WTC11 (cell line): ENCODE measurements around the gene HIGD1B. TPM values are rescaled to one million over a fixed set of nuclear protein-coding genes. Genes with fewer than 3 reads are reported as not detected.

Experiments
- ATAC-seq: fragments of 200-7000 bp; cut with Tn5 transposase; 2 replicates; pipeline ENCODE4 v1.10.0; 2021; ENCODE audit warnings: mild to moderate bottlenecking, moderate library complexity
- CTCF ChIA-PET: fragments of 300-600 bp; sonication (Branson Sonifier 250); formaldehyde crosslinking; loops from one replicate; lab custom pipeline; 2021; ENCODE audit warnings: antibody characterized with exemption; lab: Charles Lee
- POLR2A ChIA-PET: fragments of 350-600 bp; sonication (Branson Sonifier 250); formaldehyde crosslinking; loops from one replicate; lab custom pipeline; 2021; ENCODE audit warnings: antibody characterized with exemption; lab: Charles Lee
- DNase-seq: peaks from one replicate; pipeline ENCODE4 v3.0.0; 2021; ENCODE audit warnings: low spot score
- H3K27ac Mint-ChIP-seq: 2 replicates; pipeline ENCODE4 v1.8.0; 2021; ENCODE audit warnings: mixed read lengths
- H3K27me3 Mint-ChIP-seq: 2 replicates; pipeline ENCODE4 v1.8.0; 2021; ENCODE audit warnings: low read depth, mild to moderate bottlenecking, moderate library complexity, mixed read lengths
- H3K36me3 Mint-ChIP-seq: 2 replicates; pipeline ENCODE4 v1.8.0; 2021; ENCODE audit warnings: mixed read lengths
- H3K4me1 Mint-ChIP-seq: 2 replicates; pipeline ENCODE4 v1.8.0; 2022; ENCODE audit warnings: mixed read lengths
- H3K4me3 Mint-ChIP-seq: 2 replicates; pipeline ENCODE4 v1.8.0; 2021; ENCODE audit warnings: mild to moderate bottlenecking, moderate library complexity, mixed read lengths
- H3K9me3 Mint-ChIP-seq: 2 replicates; pipeline ENCODE4 v1.8.0; 2021; ENCODE audit warnings: mixed read lengths
- KAT7 ChIP-seq: sonication (generic); formaldehyde crosslinking; IDR thresholded peaks from 2 replicates; pipeline ENCODE4 v1.8.1; 2023; ENCODE audit warnings: missing genetic modification reagents, mild to moderate bottlenecking, borderline replicate concordance
- SMAD3 ChIP-seq: sonication (generic); formaldehyde crosslinking; IDR thresholded peaks from 2 replicates; pipeline ENCODE4 v1.8.0; 2022; ENCODE audit warnings: missing genetic modification reagents, mild to moderate bottlenecking, borderline replicate concordance
- TP53 ChIP-seq: sonication (generic); formaldehyde crosslinking; IDR thresholded peaks from 2 replicates; pipeline ENCODE4 v1.8.1; 2023; ENCODE audit warnings: mild to moderate bottlenecking, missing genetic modification reagents
- ZBTB21 ChIP-seq: sonication (generic); formaldehyde crosslinking; IDR thresholded peaks from 2 replicates; pipeline ENCODE4 v1.8.1; 2023; ENCODE audit warnings: mild to moderate bottlenecking, missing genetic modification reagents, borderline replicate concordance
- ZNF232 ChIP-seq: sonication (generic); formaldehyde crosslinking; IDR thresholded peaks from 2 replicates; pipeline ENCODE4 v1.8.0; 2022; ENCODE audit warnings: mild to moderate bottlenecking, missing genetic modification reagents
- ZNF263 ChIP-seq: sonication (generic); formaldehyde crosslinking; IDR thresholded peaks from 2 replicates; pipeline ENCODE4 v1.8.1; 2022; ENCODE audit warnings: low read depth, mild to moderate bottlenecking, moderate library complexity, missing genetic modification reagents
- total RNA-seq: library from RNA; stranded (reverse); gene quantifications from 3 replicates; pipeline ENCODE4 v1.2.3, GENCODE V29; 2021
- TF ChIP-seq, protein P1 (sequence below): fragments of 250-450 bp; sonication (Bioruptor Pico); IDR thresholded peaks from 2 replicates; pipeline ENCODE4 v1.9.0; 2021; ENCODE audit warnings: mild to moderate bottlenecking
- TF ChIP-seq, protein P2 (sequence below): sonication (generic); formaldehyde crosslinking; IDR thresholded peaks from 2 replicates; pipeline ENCODE4 v1.8.0; 2022; ENCODE audit warnings: mild to moderate bottlenecking, missing genetic modification reagents
- TF ChIP-seq, protein P3 (sequence below): sonication (generic); formaldehyde crosslinking; IDR thresholded peaks from 2 replicates; pipeline ENCODE4 v1.8.0; 2022; ENCODE audit warnings: mild to moderate bottlenecking, missing genetic modification reagents

HIGD1B gene
- total RNA-seq, 1 experiment from 2014 or later, result not detected

DNA sequence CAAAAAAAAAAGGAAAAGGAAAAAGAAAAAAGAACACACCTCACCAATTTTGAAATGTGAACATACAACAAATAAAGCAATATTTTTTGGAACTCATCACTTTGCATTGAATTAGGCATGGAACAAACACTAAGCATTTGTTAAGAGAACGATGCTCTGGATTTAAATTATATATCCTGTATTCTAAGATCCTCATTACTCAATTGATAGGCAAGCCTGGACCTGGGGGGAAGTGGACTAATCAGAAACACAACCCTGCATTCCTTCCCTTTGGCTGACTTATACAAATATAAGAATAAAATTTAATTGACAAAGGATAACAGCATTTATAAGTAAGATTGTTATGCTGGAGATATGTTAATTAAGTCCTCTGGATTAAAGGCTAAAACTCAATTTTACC, 19.8 kb upstream of the HIGD1B start (continued):
- TF ChIP-seq, protein P1, sequence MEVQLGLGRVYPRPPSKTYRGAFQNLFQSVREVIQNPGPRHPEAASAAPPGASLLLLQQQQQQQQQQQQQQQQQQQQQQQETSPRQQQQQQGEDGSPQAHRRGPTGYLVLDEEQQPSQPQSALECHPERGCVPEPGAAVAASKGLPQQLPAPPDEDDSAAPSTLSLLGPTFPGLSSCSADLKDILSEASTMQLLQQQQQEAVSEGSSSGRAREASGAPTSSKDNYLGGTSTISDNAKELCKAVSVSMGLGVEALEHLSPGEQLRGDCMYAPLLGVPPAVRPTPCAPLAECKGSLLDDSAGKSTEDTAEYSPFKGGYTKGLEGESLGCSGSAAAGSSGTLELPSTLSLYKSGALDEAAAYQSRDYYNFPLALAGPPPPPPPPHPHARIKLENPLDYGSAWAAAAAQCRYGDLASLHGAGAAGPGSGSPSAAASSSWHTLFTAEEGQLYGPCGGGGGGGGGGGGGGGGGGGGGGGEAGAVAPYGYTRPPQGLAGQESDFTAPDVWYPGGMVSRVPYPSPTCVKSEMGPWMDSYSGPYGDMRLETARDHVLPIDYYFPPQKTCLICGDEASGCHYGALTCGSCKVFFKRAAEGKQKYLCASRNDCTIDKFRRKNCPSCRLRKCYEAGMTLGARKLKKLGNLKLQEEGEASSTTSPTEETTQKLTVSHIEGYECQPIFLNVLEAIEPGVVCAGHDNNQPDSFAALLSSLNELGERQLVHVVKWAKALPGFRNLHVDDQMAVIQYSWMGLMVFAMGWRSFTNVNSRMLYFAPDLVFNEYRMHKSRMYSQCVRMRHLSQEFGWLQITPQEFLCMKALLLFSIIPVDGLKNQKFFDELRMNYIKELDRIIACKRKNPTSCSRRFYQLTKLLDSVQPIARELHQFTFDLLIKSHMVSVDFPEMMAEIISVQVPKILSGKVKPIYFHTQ, result no peak
- TF ChIP-seq, all 79 proteins: peak for 0

DNA sequence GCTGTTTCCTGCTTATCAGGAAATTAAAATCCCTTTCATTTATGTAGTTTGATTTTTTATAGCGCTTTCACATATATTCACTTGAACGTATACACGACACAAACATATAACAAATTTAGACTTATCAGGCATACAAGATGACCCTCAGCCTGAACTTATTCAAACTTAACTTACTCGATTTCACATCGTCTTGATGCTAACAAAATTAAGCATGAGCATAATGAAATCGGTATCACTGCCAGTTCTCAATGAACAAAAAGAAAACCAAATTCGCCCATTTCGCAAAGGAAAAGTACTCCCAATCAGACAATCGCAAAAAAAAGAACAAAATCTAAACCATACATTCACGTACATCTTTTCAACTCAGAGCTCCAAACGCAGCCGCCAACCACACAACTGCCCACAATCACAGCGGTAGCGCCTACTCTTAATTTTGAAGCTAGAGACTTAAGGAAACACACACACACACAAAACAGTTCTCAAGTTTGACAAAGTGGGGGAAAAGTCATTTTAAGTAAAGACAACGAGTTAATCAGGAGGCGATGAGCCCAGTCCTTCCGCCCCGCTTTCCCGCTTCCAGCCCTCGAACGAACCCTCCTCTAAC, 18.7 kb upstream of the HIGD1B start:
- no peaks in the 10 kb centered on the region for H3K27me3 Mint-ChIP-seq
- H3K4me1 Mint-ChIP-seq, result peaks cover 47% of the 10 kb centered on the region
- H3K4me3 Mint-ChIP-seq, result peak overlapping the region; percentile 93
- no peak for DNase-seq
- H3K36me3 Mint-ChIP-seq, result no peaks in the 10 kb centered on the region
- ATAC-seq, result no peak
- peak overlapping the region; percentile 58 for H3K27ac Mint-ChIP-seq
- no peak for TF ChIP-seq ZBTB21 (CRISPR knock-in tag)
- TF ChIP-seq, protein P2, sequence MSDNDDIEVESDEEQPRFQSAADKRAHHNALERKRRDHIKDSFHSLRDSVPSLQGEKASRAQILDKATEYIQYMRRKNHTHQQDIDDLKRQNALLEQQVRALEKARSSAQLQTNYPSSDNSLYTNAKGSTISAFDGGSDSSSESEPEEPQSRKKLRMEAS (CRISPR knock-in tag), result peak; percentile 36
- CTCF ChIA-PET, result interaction anchor here (1.0 to 1.3 kb wide), 3 partner anchors 50 to 53 kb away, joined by 3 to 9 read pairs (median 4); no protein-coding TSS in a partner anchor
- POLR2A ChIA-PET, result interaction anchor here (0.6 to 0.9 kb wide), 2 partner anchors 9 to 63 kb away, joined by 3 to 4 read pairs; no protein-coding TSS in a partner anchor
- no peaks in the 10 kb centered on the region for H3K9me3 Mint-ChIP-seq

DNA sequence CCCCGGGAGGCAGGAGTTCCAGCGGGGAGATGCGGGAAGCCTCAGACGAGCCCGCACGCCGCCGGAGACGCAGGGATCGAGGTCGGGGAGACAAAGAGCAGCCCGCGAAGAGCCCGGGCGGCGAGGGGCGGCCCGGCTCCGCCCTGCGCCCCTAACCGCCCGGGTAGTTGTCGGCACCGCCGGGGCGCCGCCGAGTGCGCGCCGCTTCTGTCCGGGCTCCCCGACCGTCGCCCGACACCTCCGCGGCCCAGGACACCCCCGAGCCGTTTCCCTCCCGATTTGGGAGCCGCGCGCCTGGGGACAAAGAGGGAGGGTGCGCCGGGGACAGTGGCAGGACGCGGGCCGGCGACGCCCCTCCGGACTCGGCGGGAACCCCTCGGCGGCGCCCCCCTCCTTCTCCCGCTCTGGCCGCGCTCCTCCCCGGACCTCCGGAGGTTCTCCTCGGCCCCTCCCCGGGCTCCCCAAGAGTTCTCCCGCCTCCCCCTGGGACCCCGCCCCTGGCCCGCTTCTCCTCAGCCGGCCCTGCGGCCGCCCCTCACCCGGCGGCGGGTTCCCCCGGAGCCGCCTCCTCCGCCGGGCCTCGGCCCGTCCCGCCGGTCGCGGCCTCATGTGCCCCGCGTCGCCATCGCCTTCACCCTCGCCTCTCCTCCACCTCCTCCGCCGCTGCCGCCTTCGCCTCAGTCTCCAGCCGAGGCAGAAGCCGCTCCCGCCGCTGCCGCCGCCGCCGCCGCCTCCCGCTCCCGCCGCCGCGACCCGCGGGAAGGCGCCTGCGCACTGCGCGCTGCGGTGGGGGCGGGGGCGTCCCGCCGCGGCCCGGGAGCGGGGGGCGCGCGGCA, 17.9 kb upstream of the HIGD1B start, which contains the start of gene GJC1:
Gene GJC1 (minus strand): TSS at position 765 of the 836 bp plus-strand sequence. CDS start 24,470 bp downstream, outside the sequence.
- Mint-ChIP-seq H3K36me3 (no peaks in the 10 kb centered on the region), H3K4me1 (peaks cover 47% of the 10 kb centered on the region), H3K4me3 (peak within 1 kb of the TSS; percentile 93), H3K9me3 (no peaks in the 10 kb centered on the region), H3K27me3 (peaks cover 2% of the 10 kb centered on the region), H3K27ac (peak within 1 kb of the TSS; percentile 96)
- 0 out of 2 replicates have a peak, but pooled peaks have one; percentile 6 for TF ChIP-seq TP53 (CRISPR knock-in tag)
- TF ChIP-seq, protein P3, sequence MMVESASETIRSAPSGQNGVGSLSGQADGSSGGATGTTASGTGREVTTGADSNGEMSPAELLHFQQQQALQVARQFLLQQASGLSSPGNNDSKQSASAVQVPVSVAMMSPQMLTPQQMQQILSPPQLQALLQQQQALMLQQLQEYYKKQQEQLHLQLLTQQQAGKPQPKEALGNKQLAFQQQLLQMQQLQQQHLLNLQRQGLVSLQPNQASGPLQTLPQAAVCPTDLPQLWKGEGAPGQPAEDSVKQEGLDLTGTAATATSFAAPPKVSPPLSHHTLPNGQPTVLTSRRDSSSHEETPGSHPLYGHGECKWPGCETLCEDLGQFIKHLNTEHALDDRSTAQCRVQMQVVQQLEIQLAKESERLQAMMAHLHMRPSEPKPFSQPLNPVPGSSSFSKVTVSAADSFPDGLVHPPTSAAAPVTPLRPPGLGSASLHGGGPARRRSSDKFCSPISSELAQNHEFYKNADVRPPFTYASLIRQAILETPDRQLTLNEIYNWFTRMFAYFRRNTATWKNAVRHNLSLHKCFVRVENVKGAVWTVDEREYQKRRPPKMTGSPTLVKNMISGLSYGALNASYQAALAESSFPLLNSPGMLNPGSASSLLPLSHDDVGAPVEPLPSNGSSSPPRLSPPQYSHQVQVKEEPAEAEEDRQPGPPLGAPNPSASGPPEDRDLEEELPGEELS (CRISPR knock-in tag), result no peak; the same call in 1 of the 2 replicates
- TF ChIP-seq ZNF232 (CRISPR knock-in tag), result 0 out of 2 replicates have a peak, but pooled peaks have one; percentile 36
- TF ChIP-seq SMAD3 (CRISPR knock-in tag), result 0 out of 2 replicates have a peak, but pooled peaks have one; percentile 21
- no peak for TF ChIP-seq ZNF263 (CRISPR knock-in tag)
- TF ChIP-seq, protein P2 (CRISPR knock-in tag), result 0 out of 2 replicates have a peak, but pooled peaks have one; percentile 18
- TF ChIP-seq KAT7 (CRISPR knock-in tag), result 0 out of 2 replicates have a peak, but pooled peaks have one; percentile 16
- ATAC-seq, result peak; percentile 54
- ChIA-PET POLR2A (interaction anchor here (0.9 kb wide), 1 partner anchor 9 kb away, joined by 3 read pairs; no protein-coding TSS in a partner anchor), CTCF (interaction anchor here (1.0 to 3.2 kb wide), 5 partner anchors 15 to 54 kb away, joined by 3 to 25 read pairs (median 9); no protein-coding TSS in a partner anchor)
- peak; percentile 76 for DNase-seq
